DMS 273 (cell line): Measurements from ENCODE around the gene FCHSD2.
"Not testable (repeated sequence)": the region's sequence is repeated elsewhere in the genome, so short reads cannot be mapped to it uniquely, and the experiment has no call there.

Experiments used
- DNase-seq: peaks from one replicate; lab custom pipeline; 2025; ENCODE audit not compliant: unreplicated experiment; lab: John Stamatoyannopoulos, UW

The FCHSD2 gene

DNA sequence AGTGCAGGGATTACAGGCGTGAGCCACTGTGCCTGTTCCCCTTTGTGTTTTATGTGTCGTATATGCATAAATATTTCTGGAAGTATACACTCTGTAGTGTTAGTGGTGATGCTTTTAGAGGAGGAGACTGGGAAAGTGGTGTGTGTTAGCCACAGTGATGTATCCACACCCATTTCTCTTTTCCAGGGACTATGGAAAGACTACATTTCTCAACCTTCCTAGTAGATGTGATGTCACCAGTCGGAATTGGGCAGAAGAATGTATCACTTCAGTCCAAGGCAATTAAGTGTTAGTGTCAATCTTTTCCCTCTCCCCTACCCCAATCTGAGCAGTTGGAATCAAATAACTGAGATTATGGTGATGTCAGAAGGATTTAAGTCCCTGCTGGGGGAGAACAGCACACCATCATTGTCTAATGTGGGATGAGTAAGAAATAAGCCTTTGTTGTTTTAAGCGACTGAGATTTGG lies 333.8 kb downstream of the FCHSD2 start:
- no peak for DNase-seq

DNA sequence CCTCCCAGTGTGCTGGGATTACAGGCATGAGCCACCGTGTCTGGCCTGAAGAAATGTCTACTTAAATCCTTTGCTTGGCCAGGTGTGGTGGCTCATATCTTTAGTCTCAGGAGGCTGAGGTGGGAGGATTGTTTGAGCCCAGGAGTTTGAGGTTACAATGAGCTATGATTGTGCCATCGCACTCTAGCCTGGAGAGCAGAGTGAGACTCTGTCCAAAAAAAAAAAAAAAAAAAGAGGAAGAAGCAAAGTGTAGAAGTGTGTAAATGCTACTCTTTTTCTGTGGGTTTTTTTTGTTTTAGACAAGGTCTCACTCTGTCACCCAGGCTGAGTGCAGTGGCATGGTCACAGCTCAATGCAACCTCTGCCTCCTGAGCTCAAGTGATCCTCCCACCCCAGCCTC lies 334.3 kb downstream of the FCHSD2 start:
- no peak for DNase-seq

DNA sequence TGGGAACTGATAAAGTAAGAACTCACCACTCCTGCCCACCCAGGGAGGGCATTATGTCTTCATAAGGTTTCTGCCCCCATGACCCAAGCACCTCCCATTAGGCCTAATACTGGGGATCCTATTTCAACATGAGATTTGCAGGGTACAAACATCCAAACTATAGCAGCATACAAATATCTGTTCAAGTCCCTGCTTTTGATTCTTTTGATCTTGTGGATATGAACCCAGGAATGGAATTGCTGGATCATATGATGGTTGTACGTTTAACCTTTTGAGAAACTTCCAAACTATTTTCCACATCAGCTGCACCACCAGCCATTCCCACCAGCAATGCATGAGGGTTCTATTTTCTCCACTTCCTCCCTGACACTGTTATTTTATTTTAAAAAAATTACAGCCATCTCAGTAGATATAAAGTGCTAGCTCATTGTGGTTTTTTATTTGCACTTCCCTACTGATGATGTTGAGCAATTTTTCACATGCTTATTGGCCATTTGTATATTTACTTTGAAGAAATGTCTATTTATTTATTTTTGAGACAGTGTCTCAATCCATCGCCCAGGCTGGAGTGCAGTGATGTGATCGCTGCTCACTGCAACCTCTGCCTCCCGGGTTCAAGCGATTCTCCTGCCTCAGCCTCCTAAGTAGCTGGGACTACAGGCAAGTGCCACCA lies 335.0 kb downstream of the FCHSD2 start:
- DNase-seq = no peak

DNA sequence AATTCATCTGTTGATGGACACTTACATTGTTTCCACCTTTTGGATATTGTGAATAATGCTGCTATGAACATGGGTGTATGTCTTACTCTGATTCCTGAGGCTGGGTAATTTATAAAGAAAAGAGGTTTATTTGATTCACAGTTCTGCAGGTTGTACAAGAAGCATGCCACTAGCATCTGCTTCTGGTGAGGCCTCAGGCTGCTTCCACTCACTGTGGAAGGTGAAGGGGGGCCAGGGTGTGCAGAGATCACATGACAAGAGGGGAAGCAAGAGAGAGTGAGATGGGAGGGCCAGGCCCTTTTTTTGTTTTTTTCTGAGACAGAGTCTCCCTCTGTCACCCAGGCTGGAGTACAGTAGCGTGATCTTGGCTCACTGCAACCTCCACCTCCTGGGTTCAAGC lies 335.7 kb downstream of the FCHSD2 start:
- not testable (repeated sequence) for DNase-seq

DNA sequence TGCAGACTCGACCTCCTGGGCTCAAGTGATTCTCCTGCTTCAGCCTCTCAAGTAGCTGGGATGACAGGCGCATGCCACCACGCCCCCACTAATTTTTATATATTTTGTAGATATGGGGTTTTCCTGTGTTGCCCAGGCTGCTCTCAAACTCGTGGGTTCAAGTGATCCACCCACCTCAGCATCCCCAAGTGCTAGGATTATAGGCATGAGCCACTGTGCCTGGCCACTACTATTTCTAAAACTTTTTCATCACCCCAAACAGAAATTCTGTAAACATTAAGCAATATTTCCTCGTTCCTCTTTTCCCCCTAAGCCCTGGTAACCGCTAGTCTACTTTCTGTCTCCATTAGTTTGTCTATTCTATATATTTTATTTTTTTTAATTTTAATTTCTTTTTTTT lies 336.9 kb downstream of the FCHSD2 start:
- no peak for DNase-seq

DNA sequence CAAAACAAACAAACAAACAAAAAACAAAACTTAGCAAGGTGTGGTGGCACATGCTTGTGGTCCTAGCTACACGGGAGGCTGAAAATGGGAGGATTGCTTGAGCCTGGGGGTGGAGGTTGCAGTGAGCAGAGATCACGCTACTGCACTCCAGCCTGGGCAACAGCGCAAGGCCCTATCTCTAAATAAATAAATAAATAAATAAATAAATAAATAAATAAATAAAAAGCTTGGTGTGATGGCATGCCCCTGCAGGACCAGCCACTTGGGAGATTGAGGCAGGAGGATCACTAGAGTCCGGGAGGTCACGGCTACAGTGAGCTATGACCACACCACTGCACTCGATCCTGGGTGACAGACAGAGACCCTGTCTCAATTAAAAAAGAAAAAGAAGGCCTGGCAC lies 339.3 kb downstream of the FCHSD2 start:
- no peak for DNase-seq

DNA sequence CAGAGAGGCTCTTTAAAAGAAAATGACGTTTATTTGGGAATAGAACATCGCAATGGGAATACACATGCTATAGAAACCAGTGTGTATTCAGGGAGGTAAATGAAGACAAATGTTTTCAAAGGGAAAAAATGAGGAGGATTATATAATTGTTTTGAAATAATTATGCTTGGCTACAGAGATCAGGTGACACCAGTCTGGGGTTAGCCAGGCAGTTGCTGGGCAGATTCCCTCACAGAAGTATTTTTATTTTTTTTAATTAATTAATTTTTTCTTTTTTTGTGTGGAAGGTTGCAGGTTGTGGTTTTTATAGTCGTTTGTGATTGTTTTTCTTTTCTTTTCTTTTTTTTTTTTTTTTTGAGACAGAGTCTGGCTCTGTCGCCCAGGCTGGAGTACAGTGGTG lies 342.7 kb downstream of the FCHSD2 start:
- DNase-seq = no peak

DNA sequence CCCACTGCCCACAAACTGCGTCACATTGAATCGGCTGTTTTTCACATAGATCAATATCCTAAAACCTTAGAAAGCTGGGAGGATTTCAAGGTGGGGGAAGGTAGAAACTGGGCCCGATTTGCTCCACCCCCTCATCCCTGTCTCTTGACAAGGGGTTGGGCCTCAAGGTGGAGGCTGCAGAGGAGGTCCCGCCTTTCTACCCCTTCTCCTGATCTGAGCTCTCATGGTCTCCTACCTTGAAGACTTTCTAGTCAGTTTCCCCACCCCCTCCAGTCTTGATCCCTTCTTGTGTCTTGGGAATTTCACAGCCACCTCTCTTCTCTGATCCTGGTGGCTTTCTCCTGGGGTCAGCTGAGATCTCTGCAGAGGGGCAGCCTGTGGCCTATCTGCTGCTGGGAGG lies 343.8 kb downstream of the FCHSD2 start:
- DNase-seq = no peak

DNA sequence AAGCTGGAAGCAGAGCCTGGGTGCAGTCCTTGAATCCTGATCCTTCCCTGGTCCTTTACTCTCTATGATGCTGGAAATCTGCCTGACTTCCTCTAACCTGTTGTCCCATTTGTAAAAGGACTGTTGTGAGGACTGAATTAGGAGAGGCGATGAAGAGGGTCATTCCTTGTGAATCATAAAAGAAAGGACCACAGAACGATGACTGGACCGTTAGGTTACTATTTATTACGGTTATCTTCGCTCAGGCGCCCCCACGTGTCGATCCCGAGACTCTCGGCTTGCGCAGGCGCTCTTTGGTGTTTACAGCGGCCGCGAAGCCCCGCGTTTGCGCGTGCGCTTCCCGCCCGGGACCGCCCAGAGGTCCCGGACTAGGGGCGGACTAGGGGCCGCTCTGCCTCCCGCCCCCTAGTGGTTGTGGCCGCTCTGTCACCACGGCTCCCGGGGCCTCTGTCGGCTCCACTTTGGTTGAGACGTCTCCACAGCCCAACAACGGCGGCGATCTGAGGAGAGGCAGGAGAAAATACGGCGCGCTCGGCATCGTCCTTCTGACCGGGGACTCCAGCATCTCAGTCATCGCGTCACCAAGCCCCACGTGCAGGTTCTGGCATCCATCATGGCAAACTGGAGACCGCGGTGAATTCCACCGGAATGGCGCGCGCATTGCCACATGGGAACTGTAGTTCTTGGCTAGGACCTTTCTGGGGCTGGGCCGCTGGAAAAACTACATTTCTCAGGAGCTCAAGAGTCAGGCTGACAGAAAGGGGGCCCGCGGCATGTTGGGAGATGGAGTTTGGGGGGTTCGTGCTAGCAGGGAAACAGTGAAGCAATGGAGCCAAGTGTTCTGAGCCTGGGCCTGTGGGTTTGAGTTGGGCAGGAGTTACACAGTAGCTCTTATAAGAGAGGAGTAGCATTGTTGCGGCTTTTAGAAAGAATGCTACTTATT lies 348.4 kb downstream of the FCHSD2 start, which contains the start of gene STARD10:
Gene STARD10 (minus strand): TSS at position 623 of the 943 bp plus-strand sequence. CDS start 12,866 bp downstream, outside the sequence.
- DNase-seq = peak; percentile 97

DNA sequence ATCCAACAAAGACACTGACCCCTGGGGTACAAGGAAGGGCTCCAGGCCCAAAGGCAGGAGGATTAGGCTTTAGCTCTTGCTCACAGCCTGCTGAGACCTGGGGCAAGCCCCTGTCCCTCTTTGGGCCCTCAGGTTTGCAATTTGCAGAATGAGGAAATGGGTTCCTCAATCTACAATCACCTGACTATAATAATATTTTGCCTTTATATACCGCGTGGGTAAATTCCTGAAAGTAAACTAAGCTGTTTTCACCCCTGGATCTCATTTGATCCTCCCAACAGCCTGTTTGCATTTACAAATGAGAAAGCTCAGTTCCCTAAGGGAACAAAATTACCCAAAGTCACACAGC lies 349.1 kb downstream of the FCHSD2 start:
- no peak for DNase-seq

DNA sequence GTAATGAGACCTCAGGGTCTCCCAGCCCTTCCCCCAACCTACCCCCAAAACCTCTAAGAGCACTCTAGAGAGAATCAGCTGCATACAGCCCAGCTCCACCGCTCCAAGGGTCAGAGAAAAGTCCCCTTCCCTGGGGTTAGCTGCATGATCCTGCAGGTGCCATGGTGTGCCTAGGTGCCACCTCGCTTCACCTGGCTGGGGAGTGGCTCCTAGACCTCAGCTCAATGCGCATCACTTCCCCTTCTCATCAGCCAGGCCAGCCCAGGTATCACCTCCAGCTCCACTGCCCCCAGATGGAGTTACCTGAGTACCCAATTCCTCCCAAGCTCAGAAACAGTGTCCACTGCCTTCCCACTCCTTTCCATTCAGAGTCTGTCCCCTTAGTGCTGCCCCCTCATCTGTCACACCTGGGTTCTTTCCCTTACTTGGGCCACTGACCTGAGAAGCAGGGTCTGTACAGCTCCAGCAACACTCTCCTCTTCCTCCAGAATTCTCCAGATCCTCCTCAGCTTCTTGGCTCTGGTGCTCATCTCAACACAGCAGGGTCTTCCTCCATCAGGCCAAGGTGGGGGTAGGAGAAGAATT lies 349.6 kb downstream of the FCHSD2 start:
- DNase-seq = no peak

DNA sequence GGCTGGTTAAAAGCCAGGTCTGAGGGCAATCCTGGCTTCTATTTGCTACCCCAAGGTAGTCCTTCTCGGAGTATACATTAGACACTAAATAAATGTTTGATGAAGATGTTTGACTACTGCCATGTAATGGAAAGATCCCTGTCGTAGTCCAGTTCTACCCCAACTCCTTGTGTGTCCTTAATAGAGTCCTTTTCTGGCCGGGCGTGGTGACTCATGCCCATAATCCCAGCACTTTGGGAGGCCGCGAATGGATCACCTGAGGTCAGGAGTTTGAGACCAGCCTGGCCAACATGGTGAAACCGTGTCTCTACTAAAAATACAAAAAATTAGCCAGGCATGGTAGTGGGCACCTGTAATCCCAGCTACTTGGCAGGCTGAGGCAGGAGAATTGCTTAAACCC lies 350.9 kb downstream of the FCHSD2 start:
- DNase-seq = not testable (repeated sequence)

DNA sequence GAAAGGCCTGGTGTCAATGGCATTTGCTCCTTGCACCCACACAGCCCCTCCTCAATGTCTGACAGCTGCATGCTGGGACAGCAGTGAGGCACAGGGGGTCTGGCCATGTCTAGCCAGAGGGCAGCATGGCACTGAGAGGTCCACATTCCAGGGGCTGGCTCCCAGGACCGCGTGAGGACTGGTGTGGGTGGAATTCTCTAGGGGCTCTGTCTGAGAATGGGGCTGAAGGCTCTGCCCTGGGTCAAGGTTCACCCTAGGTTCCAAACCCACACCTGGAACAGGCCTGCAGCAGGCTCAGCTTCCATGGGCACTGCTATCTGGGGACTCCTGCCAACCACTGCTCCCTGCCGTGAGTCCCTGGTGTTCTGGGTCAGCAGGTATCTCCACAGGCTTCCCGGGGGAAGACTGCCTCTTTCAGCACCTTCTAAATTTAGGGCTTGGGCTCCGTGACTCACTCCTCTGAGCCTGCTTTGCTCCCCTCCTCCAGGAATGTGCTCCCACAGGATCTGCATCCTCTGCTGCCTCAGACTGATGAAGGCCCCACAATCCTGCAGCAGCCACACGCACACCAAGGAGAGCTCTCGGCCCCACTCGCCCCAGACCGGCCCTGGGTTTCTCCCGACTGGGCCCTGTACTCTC lies 352.5 kb downstream of the FCHSD2 start:
- DNase-seq = no peak

DNA sequence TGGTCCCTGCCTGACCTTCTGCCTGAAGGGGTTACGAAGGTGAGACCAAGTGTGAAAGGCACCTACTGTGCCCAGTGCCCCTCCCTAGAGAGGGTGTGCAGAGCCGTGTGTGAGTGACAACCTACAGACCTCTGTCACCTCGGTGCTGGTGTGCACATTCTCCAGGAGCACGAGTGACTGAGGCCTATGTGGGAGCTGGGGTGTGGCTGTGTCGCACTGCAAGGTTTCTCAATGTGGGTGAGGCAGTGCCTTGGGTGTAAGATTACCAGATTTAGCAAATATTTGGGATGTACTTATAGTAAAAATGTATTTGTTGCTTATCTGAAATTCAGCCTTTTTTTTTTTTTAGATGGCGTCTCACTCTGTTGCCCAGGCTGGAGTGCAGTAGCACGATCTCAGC lies 353.9 kb downstream of the FCHSD2 start:
- no peak for DNase-seq

DNA sequence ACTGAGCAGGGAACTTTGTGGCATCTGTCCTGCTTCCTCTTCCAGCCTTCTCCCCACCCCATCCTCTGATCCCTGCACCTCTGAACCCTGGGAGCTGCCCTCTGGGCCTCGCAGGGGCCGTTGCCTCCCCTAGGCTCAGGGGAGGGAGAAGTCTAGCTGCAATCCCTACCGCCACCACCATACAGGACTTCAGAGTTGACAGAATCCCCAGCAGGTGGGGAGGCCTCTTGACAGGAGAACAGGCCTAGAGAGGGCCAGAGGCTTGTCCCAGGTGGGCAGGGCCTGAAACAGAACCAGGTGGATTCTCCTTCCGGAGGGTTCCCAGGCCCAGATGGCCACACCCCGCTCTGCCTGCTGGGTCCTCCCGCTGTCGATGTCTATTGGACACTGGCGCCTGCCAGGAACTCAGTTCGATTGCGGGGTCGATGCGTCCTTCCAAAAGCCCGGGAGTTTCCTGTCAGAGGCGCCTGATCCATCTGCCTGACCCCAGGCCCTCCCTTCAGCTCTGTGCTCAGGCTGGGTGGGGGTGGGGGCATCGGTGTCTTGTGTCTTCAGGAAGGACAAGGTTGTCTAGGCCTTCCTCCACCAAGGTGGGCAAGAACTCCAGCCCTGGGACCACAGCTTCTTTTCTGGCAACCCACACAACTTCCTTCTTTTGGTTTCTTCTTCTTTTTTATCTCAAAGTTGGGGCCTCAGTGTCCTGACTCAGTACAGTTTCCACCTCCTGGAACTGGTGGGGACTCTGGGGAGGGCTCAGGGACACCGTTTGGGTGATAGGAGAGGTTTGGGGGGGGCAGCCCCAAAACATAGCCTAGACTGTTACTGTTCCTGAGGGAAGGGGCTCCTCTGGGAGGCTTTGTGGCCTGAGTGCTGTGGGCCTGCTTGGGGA lies 354.7 kb downstream of the FCHSD2 start:
- DNase-seq = peak; percentile 31
